A673 (cell line): ENCODE data around the gene GRB10.

Source experiments
- EZH2 ChIP-seq: fragments of 200-600 bp; sonication (generic); IDR thresholded peaks from 2 replicates; pipeline ENCODE4 v1.6.1; 2017; ENCODE audit warnings: borderline replicate concordance, low read depth, mild to moderate bottlenecking, mixed read lengths, antibody characterized with exemption, low read length; ENCODE audit not compliant: poor library complexity, severe bottlenecking
- TF ChIP-seq, protein P1 (sequence below): fragments of 300-800, 200-600 bp; sonication (generic); conservative IDR thresholded peaks from 2 replicates; pipeline ENCODE4 v1.5.1; 2017; ENCODE audit warnings: low read depth, mild to moderate bottlenecking, antibody characterized with exemption, low read length, moderate library complexity, mixed read lengths

DNA sequence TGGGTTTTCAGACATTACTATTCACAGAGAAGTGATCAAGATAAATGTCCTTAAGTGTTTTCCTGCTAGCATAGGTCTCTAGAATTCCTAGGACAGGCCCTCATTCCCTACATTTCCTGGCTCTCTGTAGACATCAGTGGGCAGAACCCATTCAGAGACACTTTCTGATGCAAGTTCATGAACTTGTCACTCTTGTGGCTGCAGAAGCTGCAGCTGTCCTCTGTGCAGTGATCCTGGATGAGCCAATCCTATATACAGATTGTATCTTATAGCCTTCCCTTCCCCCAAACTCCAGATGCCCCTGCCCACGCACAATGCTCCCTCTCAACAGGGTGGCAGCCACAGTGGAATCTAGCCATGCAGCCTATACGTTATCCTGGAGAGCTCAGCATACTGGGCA, 12.6 kb upstream of the GRB10 start:
- TF ChIP-seq, protein P1, sequence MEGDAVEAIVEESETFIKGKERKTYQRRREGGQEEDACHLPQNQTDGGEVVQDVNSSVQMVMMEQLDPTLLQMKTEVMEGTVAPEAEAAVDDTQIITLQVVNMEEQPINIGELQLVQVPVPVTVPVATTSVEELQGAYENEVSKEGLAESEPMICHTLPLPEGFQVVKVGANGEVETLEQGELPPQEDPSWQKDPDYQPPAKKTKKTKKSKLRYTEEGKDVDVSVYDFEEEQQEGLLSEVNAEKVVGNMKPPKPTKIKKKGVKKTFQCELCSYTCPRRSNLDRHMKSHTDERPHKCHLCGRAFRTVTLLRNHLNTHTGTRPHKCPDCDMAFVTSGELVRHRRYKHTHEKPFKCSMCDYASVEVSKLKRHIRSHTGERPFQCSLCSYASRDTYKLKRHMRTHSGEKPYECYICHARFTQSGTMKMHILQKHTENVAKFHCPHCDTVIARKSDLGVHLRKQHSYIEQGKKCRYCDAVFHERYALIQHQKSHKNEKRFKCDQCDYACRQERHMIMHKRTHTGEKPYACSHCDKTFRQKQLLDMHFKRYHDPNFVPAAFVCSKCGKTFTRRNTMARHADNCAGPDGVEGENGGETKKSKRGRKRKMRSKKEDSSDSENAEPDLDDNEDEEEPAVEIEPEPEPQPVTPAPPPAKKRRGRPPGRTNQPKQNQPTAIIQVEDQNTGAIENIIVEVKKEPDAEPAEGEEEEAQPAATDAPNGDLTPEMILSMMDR, result no peak
- no peak for TF ChIP-seq EZH2
